NK-92 (cell line): ENCODE measurements around the gene TSC2.
"Not testable (repeated sequence)": the region's sequence is repeated elsewhere in the genome, so short reads cannot be mapped to it uniquely, and the experiment has no call there.

ENCODE experiments used
- DNase-seq: peaks from one replicate; lab custom pipeline; 2025; ENCODE audit not compliant: unreplicated experiment; lab: John Stamatoyannopoulos, UW

TSC2 gene

GRCh38 chr16:2030036-2030435 lies 17.7 kb upstream of the TSC2 start:
- no peak for DNase-seq

DNA sequence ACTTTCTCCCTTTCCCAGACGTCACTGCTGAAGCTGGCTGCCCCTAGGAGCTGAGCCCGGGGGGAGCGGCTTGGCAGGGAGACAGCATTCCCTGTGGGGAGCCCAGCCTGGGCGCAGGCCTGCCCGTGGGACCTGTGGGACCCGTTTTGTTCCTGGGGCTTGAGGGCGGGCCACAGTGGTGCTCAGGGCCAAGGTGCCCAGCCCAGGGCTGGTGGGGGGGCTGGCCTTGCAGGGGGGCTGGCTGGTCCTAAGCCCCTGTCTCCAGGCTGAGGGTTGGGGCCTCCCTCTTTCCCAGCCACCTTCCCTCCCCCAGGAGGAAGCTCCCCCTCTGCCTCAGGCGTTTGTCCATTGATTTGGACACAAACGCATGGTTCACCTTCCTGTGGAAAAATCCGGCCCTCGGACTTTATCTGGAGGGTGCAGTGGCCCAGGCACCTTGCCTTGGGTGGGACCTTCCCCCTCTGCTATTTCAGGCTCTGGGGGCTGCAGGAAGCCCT lies 16.7 kb upstream of the TSC2 start:
- DNase-seq = no peak

GRCh38 chr16:2032285-2033056 lies 15.3 kb upstream of the TSC2 start:
- no peak for DNase-seq

- DNase-seq = no peak
Measured at GRCh38 chr16:2033057-2033908, 14.5 kb upstream of the TSC2 start.

DNA sequence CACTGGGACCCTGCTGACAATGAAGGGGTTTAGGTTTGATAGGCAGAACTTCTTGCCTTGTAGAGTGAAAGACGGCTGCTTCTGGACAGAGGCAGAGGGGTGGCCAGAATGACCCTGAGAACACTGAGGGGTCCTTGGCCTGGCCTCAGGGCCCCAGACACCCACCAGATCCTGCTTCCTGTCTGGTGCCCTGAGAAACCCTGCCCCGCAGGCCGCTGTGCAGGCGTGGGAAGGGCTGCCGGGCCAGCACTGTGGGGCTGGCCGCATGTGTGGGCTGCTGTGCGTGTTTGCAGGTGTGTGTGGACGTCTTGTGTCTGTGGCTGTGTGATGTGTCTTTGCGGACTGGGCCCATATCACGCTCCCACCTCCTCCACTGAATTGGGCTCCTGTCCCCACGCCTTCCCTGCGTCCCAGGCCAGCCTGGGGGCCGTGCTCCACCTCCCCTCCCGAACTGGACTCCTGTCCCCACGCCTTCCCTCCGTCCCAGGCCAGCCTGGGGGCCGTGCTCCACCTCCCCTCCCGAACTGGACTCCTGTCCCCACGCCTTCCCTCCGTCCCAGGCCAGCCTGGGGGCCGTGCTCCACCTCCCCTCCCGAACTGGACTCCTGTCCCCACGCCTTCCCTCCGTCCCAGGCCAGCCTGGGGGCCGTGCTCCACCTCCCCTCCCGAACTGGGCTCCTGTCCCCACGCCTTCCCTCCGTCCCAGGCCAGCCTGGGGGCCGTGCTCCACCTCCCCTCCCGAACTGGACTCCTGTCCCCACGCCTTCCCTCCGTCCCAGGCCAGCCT lies 13.7 kb upstream of the TSC2 start:
- DNase-seq = not testable (repeated sequence)

- DNase-seq = no peak
Measured at GRCh38 chr16:2034696-2035430, 12.9 kb upstream of the TSC2 start.

DNA sequence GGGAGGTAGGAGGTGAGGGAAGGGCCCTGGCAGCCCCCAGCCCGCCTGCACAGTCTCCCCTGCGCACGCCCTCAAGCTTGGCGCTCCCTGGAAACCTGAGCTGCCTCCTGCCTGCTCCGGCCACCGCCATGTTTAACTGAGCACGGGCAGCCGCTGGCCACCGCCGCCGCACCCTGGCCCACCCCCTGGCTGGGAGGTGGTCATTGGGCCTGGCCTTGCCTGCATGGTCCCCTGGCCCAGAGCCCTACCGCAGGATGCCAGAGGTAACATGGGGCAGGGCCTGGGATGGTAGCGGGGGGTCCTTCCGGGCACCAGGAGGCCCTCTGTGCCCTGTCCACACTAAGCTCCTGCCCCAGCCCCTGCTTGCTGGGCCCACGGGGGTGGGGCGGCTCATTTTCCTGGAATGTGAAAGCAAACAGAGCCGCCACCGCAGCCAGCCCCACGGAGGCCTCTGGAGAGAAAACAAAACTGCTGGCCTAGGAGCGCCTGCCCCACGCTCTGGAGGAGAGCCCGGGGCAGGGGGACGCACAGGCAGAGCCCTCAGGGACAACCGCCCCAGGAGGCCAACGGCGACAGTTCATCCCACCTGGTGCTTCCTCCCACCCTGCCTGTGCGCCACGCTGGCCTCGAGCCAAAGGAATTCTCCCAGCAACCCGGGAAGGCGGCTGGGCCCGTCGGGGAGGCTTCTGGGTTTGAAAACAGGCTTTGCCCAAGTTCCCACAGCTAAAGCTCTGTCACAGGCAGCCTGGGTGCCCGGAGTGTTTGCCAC lies 12.2 kb upstream of the TSC2 start:
- DNase-seq = no peak

DNA sequence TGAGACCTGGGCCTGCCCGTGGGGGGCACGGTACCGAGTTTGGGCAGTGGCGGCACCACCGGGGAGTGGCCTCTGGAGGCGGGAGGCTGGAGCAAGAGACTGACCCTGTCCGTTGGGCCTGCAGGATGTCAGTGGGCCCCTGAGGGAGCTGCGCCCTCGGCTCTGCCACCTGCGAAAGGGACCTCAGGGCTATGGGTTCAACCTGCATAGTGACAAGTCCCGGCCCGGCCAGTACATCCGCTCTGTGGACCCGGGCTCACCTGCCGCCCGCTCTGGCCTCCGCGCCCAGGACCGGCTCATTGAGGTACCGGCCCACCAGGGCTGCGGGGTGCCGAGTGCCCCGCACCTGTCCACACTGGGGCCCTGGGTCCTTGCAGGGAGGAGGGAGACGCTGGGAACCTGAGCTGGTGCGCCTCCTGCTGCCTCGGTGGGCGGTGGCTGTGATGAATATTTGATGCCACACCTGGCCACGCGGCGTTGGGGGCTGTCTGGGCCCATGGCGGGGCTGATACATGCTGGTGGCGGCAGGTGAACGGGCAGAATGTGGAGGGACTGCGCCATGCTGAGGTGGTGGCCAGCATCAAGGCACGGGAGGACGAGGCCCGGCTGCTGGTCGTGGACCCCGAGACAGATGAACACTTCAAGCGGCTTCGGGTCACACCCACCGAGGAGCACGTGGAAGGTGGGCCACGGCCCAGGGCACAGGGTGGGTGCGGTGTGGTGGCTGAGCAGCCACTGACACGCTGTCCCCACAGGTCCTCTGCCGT lies 11.4 kb upstream of the TSC2 start:
- no peak for DNase-seq

- DNase-seq = no peak
Measured at GRCh38 chr16:2037115-2037514, 10.7 kb upstream of the TSC2 start.

- no peak for DNase-seq
Measured at GRCh38 chr16:2037647-2038381, 10.0 kb upstream of the TSC2 start.

DNA sequence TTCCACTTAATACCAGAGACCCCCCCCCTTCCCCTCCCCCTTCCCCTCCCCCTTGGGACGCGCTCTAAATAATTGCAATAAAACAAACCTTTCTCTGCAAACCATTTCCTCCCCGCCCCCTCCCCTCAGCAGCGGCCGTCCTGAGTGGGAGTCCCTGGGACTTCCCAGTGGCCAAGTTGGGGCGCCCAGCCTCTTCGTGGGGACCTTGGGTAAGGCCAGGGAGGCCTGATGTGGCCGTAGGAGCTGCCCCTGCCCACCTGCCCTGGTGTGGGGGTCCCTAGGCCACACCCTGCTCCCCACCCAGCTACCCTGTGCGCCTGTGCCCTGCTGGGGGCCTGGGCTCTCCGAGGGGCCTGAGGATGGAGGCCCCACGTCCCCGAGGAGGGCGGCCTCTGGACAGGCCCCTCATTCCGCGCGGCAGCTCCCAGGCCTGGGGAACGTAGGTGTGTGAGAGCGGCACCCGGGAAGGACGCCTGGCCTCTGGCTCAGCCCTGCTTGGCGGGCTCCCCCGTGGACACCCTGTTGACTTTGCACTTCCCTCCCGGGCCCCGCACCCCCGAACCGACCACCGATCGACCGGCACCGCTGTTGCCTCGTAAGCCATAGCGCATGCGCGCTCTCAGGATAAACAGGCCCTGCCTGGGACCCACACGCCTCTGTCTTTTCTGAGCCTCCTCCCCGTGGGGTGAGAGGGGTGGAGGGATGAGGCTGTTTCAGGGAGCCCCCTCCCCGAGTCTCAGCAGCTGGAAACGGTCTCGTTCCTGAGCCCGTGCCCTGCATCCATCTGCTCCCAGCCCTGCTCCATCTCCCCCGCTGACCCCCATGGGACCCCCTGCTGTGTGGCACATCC lies 9.2 kb upstream of the TSC2 start:
- DNase-seq = no peak

DNA sequence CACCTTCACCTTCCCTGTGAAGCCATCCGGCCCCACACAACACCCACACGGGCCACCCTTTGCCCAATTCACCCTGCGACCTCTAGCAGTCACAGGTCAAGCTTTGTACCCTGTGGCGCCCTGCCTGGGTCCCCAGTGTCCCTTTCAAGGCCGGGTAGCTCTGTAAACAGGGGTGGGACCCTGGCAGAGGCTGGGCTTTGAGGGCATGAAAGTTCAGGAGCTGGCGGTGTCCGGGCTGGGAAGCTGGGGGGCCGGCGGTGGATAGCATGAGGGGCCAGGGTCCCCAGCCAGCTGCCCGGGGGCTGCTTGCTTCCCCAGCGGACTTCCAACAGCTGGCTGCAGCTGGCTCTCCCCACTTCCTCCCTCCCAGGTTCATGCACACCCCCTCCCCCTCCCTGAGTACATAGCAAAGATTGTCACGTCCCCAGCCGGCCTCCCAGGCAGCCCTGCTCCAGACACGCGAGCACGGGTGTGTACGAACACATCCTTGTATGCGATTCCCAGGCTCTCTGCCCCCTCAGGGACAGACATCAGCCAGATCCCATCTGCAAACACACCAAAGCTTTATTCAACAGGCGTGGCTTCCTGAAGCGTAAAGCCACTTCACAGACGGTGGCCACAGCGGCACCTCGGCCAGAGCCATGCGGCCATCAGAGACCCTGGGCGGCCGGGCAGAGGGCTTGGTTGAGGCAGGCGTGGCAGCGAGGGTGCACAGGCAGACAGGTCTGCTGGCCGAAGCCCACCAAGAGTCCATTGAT lies 8.3 kb upstream of the TSC2 start:
- DNase-seq = no peak

- no peak for DNase-seq
Measured at GRCh38 chr16:2040041-2040786, 7.6 kb upstream of the TSC2 start.

- no peak for DNase-seq
Measured at GRCh38 chr16:2040787-2041522, 6.8 kb upstream of the TSC2 start.

DNA sequence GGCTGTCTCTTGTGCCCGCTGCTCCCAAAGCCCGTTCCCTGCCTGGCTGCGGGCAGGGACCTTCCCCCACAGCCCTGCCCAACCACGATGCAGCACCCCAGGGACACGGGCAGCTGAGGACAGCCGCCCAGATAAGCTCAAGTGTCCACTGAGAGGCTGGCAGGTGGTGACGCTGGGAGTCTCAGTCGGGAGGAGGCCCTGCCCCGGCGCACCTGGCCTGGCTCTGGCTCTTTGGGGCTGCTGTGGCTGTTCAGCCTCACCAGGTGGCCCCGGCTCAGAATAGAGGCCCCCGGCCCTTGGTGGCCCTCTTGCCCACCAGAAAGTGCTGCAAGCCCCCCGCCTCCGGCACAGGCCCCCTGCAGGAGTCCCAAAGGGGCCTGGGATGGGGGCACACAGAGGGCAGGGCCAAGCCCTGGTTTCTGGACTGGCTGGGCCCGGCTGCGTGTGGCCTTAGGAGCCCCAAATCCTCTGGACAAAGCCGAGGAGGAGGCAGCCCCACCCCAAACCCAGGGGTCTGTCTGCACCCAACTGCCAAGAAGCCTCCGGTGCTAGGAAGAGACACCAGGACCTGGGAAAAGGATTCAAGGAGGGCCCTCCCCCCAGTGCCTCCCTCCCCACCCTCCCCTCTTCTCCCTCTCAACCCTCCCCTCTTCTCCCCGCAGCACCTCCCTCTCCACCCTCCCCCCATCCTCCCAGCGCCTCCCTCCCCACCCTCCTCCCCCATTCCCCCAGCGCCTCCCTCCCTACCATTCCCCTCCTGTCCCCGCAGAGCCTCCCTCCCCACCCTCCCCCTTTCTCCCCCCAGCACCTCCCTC lies 5.4 kb upstream of the TSC2 start:
- no peak for DNase-seq
